Activated T-helper 9 cell treated with anti-CD3 and anti-CD28 coated beads, Interleukin-2, amount 50 U/mL, for 16 hours (primary cell): ENCODE results near the gene SCYGR3.
"Not testable (repeated sequence)": the region's sequence is repeated elsewhere in the genome, so short reads cannot be mapped to it uniquely, and the experiment has no call there.

ENCODE experiments used
- DNase-seq: peaks from one replicate; pipeline ENCODE4 v3.0.0-alpha.2; 2020; ENCODE audit warnings: low read depth

Gene SCYGR3

GRCh38 chr2:227613272-227613660 is 1.4 kb downstream of the SCYGR3 start:
- DNase-seq = no peak

GRCh38 chr2:227612546-227613271 is 1.9 kb downstream of the SCYGR3 start:
- DNase-seq = no peak

- no peak for DNase-seq
These were observed 4.5 kb downstream of the SCYGR3 start for GRCh38 chr2:227610123-227610522.

GRCh38 chr2:227608561-227609338 is 5.9 kb downstream of the SCYGR3 start:
- DNase-seq = no peak

- DNase-seq = no peak
These were observed 6.7 kb downstream of the SCYGR3 start for GRCh38 chr2:227607941-227608340.

GRCh38 chr2:227606476-227606875 is 8.2 kb downstream of the SCYGR3 start:
- no peak for DNase-seq

GRCh38 chr2:227602358-227602757 is 12.3 kb downstream of the SCYGR3 start:
- DNase-seq = no peak

GRCh38 chr2:227598835-227599503 is 15.7 kb downstream of the SCYGR3 start, which contains the start of gene SCYGR2:
SCYGR2 (plus strand) TSS chr2:227598893; CDS start chr2:227598893, 0 bp downstream.
- DNase-seq = not testable (repeated sequence)

GRCh38 chr2:227597998-227598397 is 16.6 kb downstream of the SCYGR3 start:
- no peak for DNase-seq

- no peak for DNase-seq
These were observed 17.6 kb downstream of the SCYGR3 start for GRCh38 chr2:227597036-227597435.

GRCh38 chr2:227595797-227596196 is 18.8 kb downstream of the SCYGR3 start:
- no peak for DNase-seq

GRCh38 chr2:227592694-227593387 is 21.8 kb downstream of the SCYGR3 start:
- DNase-seq = no peak

- DNase-seq = no peak
These were observed 32.3 kb downstream of the SCYGR3 start for GRCh38 chr2:227582369-227582768.

- no peak for DNase-seq
These were observed 34.8 kb downstream of the SCYGR3 start for GRCh38 chr2:227579791-227580190.

- DNase-seq = no peak
These were observed 36.0 kb downstream of the SCYGR3 start for GRCh38 chr2:227578642-227579041.

- no peak for DNase-seq
These were observed 37.1 kb downstream of the SCYGR3 start for GRCh38 chr2:227577555-227577954.

GRCh38 chr2:227576812-227577211 is 37.8 kb downstream of the SCYGR3 start:
- no peak for DNase-seq

- DNase-seq = no peak
These were observed 38.5 kb downstream of the SCYGR3 start for GRCh38 chr2:227576110-227576509.

- DNase-seq = no peak
These were observed 44.0 kb downstream of the SCYGR3 start for GRCh38 chr2:227570615-227571014.

- DNase-seq = no peak
These were observed 45.8 kb downstream of the SCYGR3 start for GRCh38 chr2:227568852-227569169.

GRCh38 chr2:227566012-227566411 is 48.6 kb downstream of the SCYGR3 start:
- DNase-seq = no peak

- DNase-seq = no peak
These were observed 49.6 kb downstream of the SCYGR3 start for GRCh38 chr2:227565080-227565479.
